ENCODE data around the gene HTR1D. TPM values are rescaled to one million over a fixed set of nuclear protein-coding genes. Genes with fewer than 3 reads are reported as not detected.

The HTR1D gene
- total RNA-seq, 2 donors from 2014 or later: not detected

Other genes with a start within 250 kb of the HTR1D start
- gene LACTBL1, start 244.6 kb downstream of the HTR1D start, total RNA-seq: not detected
- gene TEX46, start 201.7 kb downstream of the HTR1D start, total RNA-seq: not detected
- gene KDM1A, start 198.0 kb downstream of the HTR1D start, total RNA-seq: 10 to 100 TPM; 48.9 to 69.1 TPM
- 10 to 100 TPM; 42.7 to 43.1 TPM for gene LUZP1, start 48.6 kb downstream of the HTR1D start, total RNA-seq
- 100 to 1,000 TPM; 188 to 205 TPM for gene HNRNPR, start 126.8 kb upstream of the HTR1D start, total RNA-seq
- 1 to 10 TPM; 4.7 to 6.3 TPM for gene ZNF436, start 152.3 kb upstream of the HTR1D start, total RNA-seq
- under 1 TPM in 1 of 2 donors, not detected in 1; 0.31 TPM for gene TCEA3, start 207.2 kb upstream of the HTR1D start, total RNA-seq

Data from natural killer cell treated with Interleukin-12 subunit alpha and Interleukin-12 subunit beta and Interleukin-15 and Interleukin-18, amount 100 ng/mL, for 72 hours (primary cell).